ENCODE measurements around the gene ARRB1. TPM values are rescaled to one million over a fixed set of nuclear protein-coding genes. Genes with fewer than 3 reads are reported as not detected.

Gene ARRB1
- total and polyA plus RNA-seq, 10 donors, result 11.6 to 139 (median 78.1) TPM

DNA sequence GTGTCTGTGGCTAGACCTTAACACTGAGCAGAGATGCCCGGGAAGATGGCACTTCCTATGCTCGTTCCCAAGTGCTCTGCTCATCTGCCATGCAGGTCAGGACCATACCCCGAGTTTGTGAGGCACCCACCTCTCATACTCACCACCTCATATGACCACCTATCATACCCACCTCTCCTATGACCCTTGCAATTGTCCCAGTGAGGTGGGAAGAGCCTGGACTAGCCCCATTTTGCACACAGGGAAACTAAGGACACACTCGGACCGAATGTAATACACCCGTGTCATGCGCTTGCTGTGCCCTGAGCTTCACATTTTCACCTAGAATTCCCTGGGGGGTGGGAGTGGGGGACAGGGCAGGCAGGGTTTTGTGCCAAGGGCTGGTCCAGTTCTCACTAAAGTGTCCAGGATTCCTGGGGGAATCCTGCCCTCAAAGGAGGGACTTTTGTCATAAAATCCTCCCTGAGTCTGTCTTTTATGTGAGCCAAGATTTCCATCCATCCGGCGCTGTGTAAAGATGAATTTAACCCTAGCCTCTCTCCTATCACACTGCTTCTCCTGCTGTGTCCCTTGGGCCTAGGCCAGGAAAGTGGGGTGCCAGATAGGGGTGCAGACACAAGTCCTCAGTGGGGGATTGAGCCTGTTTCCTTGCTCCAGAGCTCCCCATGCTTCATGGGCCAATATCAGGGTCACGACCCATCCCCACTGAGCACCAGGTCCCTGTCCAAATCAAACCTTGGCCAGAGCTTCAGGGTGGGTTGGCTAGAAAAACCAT, 90.9 kb downstream of the ARRB1 start:
- Histone ChIP-seq H3K27me3 (replicated peaks in 1 of 7) (no peaks in the 10 kb centered on the region), H3K4me1 (peaks cover 19 to 60% (median 47%) of the 10 kb centered on the region in 6 donors), H3K4me3 (peak overlapping the region in 1 of 8 donors; percentile 33), H3K9me3 (no peaks in the 10 kb centered on the region), H3K36me3 (peaks cover 0 to 11% (median 0%) of the 10 kb centered on the region in 6 donors), H3K27ac (peak overlapping the region in 3 of 8 donors; percentile 43 to 84 (median 55))
- TF ChIP-seq POLR2AphosphoS5 (IDR thresholded peaks at IDR 0.05) (peak in 1 of 3 donors; percentile 44), POLR2A (IDR thresholded peaks at IDR 0.05) (no peak)
- TF ChIP-seq, protein P1, sequence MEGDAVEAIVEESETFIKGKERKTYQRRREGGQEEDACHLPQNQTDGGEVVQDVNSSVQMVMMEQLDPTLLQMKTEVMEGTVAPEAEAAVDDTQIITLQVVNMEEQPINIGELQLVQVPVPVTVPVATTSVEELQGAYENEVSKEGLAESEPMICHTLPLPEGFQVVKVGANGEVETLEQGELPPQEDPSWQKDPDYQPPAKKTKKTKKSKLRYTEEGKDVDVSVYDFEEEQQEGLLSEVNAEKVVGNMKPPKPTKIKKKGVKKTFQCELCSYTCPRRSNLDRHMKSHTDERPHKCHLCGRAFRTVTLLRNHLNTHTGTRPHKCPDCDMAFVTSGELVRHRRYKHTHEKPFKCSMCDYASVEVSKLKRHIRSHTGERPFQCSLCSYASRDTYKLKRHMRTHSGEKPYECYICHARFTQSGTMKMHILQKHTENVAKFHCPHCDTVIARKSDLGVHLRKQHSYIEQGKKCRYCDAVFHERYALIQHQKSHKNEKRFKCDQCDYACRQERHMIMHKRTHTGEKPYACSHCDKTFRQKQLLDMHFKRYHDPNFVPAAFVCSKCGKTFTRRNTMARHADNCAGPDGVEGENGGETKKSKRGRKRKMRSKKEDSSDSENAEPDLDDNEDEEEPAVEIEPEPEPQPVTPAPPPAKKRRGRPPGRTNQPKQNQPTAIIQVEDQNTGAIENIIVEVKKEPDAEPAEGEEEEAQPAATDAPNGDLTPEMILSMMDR (IDR thresholded peaks at IDR 0.05 in 8 of 11, conservative IDR thresholded peaks at IDR 0.05 in 3 of 11), result no peak
- 48 to 73% (median 66%) methylated on average over 10 of the region's 10 CpGs for WGBS, 5 donors
- intact Hi-C loops (cut with DNase I; ENCODE audit: low total_unique reads), result no loop called here
- DNase-seq, result peak; percentile 61

DNA sequence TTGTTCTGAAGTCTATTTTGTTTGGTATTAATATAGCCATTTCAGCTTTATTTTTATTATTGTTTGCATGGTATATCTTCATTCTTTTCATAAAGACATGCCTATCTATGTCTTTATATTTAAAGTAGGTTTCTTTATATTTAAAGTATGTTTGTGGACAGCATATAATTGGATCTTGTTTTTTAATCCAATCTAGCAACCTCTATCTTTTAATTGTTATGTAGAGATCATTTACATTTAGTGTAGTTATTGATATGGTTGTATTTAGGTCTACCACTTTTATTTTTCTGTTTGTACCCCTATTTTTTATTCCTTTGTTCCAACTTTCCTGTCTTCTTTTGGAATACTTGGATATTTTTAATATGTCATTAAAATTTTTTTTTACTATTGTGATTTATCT, 97.1 kb downstream of the ARRB1 start:
- intact Hi-C loops (cut with DNase I; ENCODE audit: low total_unique reads), result loop anchor here (5.0 kb wide), 1 partner anchor 232 kb away; no protein-coding TSS in a partner anchor
- H3K4me3 ChIP-seq, result no peak overlapping the region

DNA sequence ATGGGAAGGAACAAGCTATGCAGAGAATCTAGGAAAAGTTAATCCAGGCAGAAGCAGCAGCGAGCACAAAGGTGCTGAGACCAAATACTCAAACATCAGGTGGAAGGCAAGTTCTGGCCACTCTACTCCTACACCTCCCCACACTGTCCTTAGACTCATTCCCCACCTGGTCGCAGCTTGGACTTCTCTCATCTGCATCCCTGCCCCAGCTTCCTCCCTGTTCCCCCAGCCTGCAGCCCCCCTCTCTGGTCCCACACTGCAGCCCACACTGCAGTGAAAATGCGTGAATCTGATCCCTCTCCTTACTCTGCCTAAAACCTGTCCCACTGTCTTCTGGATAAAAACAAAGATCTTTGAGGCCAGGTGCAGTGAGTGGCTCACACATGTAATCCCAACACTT, 101.8 kb downstream of the ARRB1 start:
- Histone ChIP-seq H3K4me1 (peaks cover 0 to 10% (median 6%) of the 10 kb centered on the region in 6 donors), H3K4me3 (no peak overlapping the region), H3K27ac (no peak overlapping the region), H3K27me3 (replicated peaks in 1 of 7) (peaks cover 0 to 25% (median 0%) of the 10 kb centered on the region in 7 donors), H3K9me3 (peaks cover 0 to 12% (median 7%) of the 10 kb centered on the region in 8 donors), H3K36me3 (no peaks in the 10 kb centered on the region)
- DNase-seq, result peak; percentile 29
- intact Hi-C loops (cut with DNase I; ENCODE audit: low total_unique reads), result loop anchor here (5.0 to 10.0 kb wide), 2 partner anchors 227 to 315 kb away; no protein-coding TSS in a partner anchor
- no peak for TF ChIP-seq POLR2AphosphoS5 (IDR thresholded peaks at IDR 0.05)
- WGBS, 5 donors, result 59 to 71% (median 67%) methylated on average over 3 of the region's 3 CpGs

More for the DNA sequence above, 97.1 kb downstream of the ARRB1 start:
- no peak overlapping the region for H3K27ac ChIP-seq
- H3K27me3 ChIP-seq (replicated peaks in 1 of 7), result peaks cover 0 to 11% (median 0%) of the 10 kb centered on the region in 7 donors
- peaks cover 0 to 12% (median 7%) of the 10 kb centered on the region in 8 donors for H3K9me3 ChIP-seq
- no peak for DNase-seq
- TF ChIP-seq POLR2AphosphoS5 (IDR thresholded peaks at IDR 0.05), result no peak
- H3K36me3 ChIP-seq, result no peaks in the 10 kb centered on the region
- H3K4me1 ChIP-seq, result no peaks in the 10 kb centered on the region

DNA sequence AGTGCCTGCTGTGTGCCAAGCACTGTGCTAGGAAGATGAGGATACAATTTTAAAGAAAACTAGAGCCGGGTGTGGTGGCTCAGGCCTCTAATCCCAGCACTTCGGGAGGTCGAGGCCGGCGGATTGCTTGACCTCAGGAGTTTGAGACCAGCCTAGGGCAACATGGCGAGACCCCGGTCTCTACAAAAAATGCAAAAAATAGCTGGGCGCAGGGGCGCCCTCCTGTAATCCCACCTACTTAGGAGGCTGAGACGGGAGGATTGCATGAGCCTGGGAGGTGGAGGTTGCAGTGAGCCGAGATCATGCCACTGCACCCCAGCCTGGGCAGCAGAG, 102.6 kb downstream of the ARRB1 start:
- WGBS, 5 donors, result 37 to 43% (median 41%) methylated on average over 11 of the region's 11 CpGs
- peaks cover 0 to 10% (median 6%) of the 10 kb centered on the region in 6 donors for H3K4me1 ChIP-seq
- H3K27ac ChIP-seq, result no peak overlapping the region
- H3K9me3 ChIP-seq, result peaks cover 0 to 12% (median 7%) of the 10 kb centered on the region in 8 donors
- peak; percentile 72 for DNase-seq
- no peak for TF ChIP-seq POLR2AphosphoS5 (IDR thresholded peaks at IDR 0.05)
- TF ChIP-seq, protein P1 (IDR thresholded peaks at IDR 0.05 in 8 of 11, conservative IDR thresholded peaks at IDR 0.05 in 3 of 11), result peak in 5 of 11 experiments; percentile 4 to 46 (median 24)
- no peak overlapping the region for H3K4me3 ChIP-seq
- H3K27me3 ChIP-seq (replicated peaks in 1 of 7), result peaks cover 0 to 33% (median 5%) of the 10 kb centered on the region in 7 donors
- intact Hi-C loops (cut with DNase I; ENCODE audit: low total_unique reads), result loop anchor here (10.0 kb wide), 1 partner anchor 314 kb away; no protein-coding TSS in a partner anchor
- no peaks in the 10 kb centered on the region for H3K36me3 ChIP-seq

DNA sequence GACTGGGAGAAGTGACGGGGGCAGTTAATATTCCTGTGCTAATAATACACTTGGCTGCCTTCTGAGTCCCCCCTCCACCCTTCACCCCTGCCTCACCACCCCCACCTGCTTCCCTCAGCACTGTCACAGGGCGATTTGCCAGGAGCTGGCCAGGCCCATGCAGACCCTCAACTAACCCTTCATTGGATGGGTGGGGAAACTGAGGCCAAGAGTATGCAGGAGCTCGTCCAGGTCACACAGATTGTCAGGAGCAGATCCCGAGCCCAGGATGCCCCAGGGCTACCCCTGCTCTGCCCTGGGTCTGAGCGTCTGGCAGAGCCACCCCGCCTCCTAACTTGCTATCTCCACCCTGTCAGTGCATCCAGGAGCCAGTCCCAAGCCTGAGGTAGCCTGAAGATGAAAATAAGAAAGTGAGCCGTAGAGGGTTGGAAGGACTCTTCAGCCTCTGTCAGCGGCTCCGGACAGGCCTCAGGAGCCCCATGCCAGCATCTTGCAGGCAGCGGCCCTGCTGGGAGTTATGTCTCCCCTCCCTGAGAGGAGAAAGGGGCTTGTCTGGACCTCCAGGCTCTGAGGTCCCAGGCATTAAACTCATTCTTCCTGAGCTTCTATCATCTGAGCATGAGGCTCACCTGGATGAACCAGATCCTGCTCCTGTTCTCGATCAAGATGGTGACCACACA, 104.7 kb downstream of the ARRB1 start:
- intact Hi-C loops (cut with DNase I; ENCODE audit: low total_unique reads), result loop anchor here (10.0 kb wide), 1 partner anchor 312 kb away; no protein-coding TSS in a partner anchor

More for the DNA sequence above, 104.7 kb downstream of the ARRB1 start:
- no peak overlapping the region for H3K4me3 ChIP-seq
- no peaks in the 10 kb centered on the region for H3K36me3 ChIP-seq
- no peak overlapping the region for H3K27ac ChIP-seq
- WGBS, 5 donors, result 73 to 88% (median 81%) methylated on average over 9 to 11 of the region's 11 CpGs
- H3K9me3 ChIP-seq, result no peaks in the 10 kb centered on the region
- peaks cover 0 to 15% (median 11%) of the 10 kb centered on the region in 6 donors for H3K4me1 ChIP-seq
- peak; percentile 61 for DNase-seq
- TF ChIP-seq, protein P1 (IDR thresholded peaks at IDR 0.05 in 8 of 11, conservative IDR thresholded peaks at IDR 0.05 in 3 of 11), result no peak
- TF ChIP-seq POLR2A (IDR thresholded peaks at IDR 0.05) (no peak), POLR2AphosphoS5 (IDR thresholded peaks at IDR 0.05) (no peak)
- peaks cover 0 to 54% (median 23%) of the 10 kb centered on the region in 7 donors for H3K27me3 ChIP-seq (replicated peaks in 1 of 7)

Measured in spleen (tissue), 11 donors.